GM12873 (cell line): ENCODE data around the gene ZNF423.

Source experiments
- TF ChIP-seq, protein P1 (sequence below): IDR thresholded peaks from 2 replicates; pipeline ENCODE4 v1.5.1; 2012; ENCODE audit warnings: low read depth, mild to moderate bottlenecking, moderate library complexity, low read length, control low read depth; ENCODE audit not compliant: insufficient read depth; ENCODE audit errors: missing control alignments

Gene ZNF423

DNA sequence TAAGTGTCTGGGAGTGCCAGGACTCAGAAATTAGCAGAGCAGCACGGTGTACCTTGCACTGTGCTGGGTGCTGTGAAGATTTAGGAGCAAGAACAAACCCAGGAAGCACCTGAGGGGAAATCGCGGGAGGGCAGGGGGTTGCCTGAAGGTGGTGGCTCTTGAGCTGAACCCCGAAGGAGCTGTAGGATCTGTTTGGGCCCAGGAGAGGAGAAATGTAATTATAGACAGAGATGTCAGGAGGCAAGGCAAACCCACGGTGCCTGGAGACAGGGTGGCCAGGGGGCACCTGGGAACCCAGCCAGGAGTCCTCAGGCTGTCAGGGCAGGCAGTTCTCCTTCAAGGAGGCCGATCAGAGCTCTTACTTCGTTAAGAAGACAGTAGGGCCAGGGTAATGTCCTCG, 373.2 kb downstream of the ZNF423 start:
- TF ChIP-seq, protein P1, sequence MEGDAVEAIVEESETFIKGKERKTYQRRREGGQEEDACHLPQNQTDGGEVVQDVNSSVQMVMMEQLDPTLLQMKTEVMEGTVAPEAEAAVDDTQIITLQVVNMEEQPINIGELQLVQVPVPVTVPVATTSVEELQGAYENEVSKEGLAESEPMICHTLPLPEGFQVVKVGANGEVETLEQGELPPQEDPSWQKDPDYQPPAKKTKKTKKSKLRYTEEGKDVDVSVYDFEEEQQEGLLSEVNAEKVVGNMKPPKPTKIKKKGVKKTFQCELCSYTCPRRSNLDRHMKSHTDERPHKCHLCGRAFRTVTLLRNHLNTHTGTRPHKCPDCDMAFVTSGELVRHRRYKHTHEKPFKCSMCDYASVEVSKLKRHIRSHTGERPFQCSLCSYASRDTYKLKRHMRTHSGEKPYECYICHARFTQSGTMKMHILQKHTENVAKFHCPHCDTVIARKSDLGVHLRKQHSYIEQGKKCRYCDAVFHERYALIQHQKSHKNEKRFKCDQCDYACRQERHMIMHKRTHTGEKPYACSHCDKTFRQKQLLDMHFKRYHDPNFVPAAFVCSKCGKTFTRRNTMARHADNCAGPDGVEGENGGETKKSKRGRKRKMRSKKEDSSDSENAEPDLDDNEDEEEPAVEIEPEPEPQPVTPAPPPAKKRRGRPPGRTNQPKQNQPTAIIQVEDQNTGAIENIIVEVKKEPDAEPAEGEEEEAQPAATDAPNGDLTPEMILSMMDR = no peak

- TF ChIP-seq, protein P1 = no peak
These were observed 377.3 kb downstream of the ZNF423 start for GRCh38 chr16:49478616-49479015.

DNA sequence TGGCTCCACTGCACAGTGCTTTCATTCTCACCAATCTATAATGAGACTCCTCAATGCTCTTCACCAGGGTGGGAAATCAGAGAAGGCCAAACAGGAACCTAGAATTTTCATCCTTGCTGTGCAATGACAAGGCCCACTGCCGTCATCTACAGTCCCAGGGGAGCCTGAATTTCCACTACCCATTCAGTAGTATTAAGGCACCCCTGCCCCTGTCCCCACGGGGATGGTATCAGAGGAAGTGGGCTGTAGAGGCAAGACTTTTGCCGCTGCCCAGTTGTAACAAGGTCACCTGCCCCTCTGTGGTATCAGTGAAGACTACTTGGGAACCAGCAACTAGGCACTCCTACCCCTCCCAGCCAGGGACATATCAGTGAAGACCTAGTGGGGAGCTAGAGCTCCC, 377.8 kb downstream of the ZNF423 start:
- TF ChIP-seq, protein P1 = no peak

GRCh38 chr16:49477250-49477895, 378.5 kb downstream of the ZNF423 start:
- TF ChIP-seq, protein P1 = no peak

DNA sequence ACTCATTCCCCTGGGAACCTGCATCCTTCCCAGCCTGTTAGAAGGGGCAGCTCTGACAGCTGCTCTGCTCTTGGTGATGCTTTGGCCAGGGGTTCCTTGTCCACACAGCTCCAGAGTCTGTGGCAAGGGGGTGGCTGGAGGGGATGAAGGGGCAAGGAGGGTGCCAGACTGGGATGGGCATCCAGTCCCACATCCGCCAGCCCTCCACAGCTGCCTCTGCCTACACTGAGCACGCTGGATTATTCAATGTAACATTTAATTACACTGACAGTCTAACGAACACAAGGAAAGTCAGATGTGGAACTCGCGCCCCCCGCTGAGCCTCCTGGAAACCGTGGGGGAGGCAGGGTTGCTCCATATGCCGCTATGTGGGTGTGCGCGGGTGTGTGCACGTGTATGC, 381.2 kb downstream of the ZNF423 start:
- TF ChIP-seq, protein P1 = no peak

- TF ChIP-seq, protein P1 = no peak
These were observed 382.1 kb downstream of the ZNF423 start for GRCh38 chr16:49473773-49474172.

DNA sequence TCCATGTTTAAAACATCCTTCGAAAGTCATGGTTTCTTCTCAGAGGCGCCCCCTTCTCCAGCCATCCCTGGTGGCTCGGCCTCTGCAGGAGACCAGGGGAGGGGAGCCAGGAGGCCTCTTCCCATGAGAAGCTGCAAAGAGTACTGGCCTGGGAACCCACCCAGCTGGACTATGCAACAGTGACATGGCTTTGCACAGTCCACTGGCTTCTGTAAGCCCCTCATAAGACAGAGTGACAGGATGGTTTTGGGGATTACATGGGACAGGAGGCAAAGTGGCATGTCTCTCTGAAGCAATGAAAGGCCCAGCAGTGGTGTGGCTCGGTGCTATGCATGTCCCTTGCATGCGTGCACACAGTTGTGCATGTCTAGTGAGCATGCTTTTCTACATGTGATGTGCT, 382.8 kb downstream of the ZNF423 start:
- TF ChIP-seq, protein P1 = no peak
